Measurements from ENCODE around the gene ZNG1E.
"Not testable (repeated sequence)": the region's sequence is repeated elsewhere in the genome, so short reads cannot be mapped to it uniquely, and the experiment has no call there.

GRCh38 chr9:65737096-65737564, 61.4 kb downstream of the ZNG1E start, which contains the start of gene FOXD4L4:
- TF ChIP-seq EZH2 (IDR thresholded peaks at IDR 0.05; ENCODE audit: low read depth, low read length, severe bottlenecking); POLR2A (IDR thresholded peaks at IDR 0.05; ENCODE audit: control extremely low read depth in 1 of 2, low read depth in 2 of 2, low read length in 2 of 2); EP300 (IDR thresholded peaks at IDR 0.05; ENCODE audit: borderline replicate concordance in 1 of 2, low read depth in 2 of 2, low read length in 2 of 2); CTCF (IDR thresholded peaks at IDR 0.05; ENCODE audit: control extremely low read depth in 1 of 3, insufficient read depth in 1 of 3, low read depth in 1 of 3, low read length in 3 of 3): not testable (repeated sequence)
- 0 out of 2 replicates have a peak, but pooled peaks have one; percentile 28 for TF ChIP-seq SUZ12 (IDR thresholded peaks at IDR 0.05; ENCODE audit: low read length)

Measured in H1 (cell line).